ENCODE results near the gene SNRPA.
"Not testable (repeated sequence)": the region's sequence is repeated elsewhere in the genome, so short reads cannot be mapped to it uniquely, and the experiment has no call there.

Gene SNRPA

GRCh38 chr19:40777937-40778705, 27.1 kb downstream of the SNRPA start, which contains the start of gene RAB4B:
Gene RAB4B (plus strand): TSS chr19:40778247. CDS start chr19:40778376, 129 bp downstream.
- peak; percentile 100 for DNase-seq

GRCh38 chr19:40778706-40779284, 27.8 kb downstream of the SNRPA start:
- DNase-seq: no peak

GRCh38 chr19:40780582-40780981, 29.6 kb downstream of the SNRPA start:
- DNase-seq: no peak

- DNase-seq: no peak
Observed at GRCh38 chr19:40781140-40781539, 30.1 kb downstream of the SNRPA start.

- DNase-seq: no peak
Observed at GRCh38 chr19:40783711-40784110, 32.7 kb downstream of the SNRPA start.

GRCh38 chr19:40784146-40784545, 33.1 kb downstream of the SNRPA start:
- not testable (repeated sequence) for DNase-seq

- DNase-seq: no peak
Observed at GRCh38 chr19:40785526-40785925, 34.5 kb downstream of the SNRPA start.

GRCh38 chr19:40786060-40787037, 35.3 kb downstream of the SNRPA start:
- DNase-seq: no peak

GRCh38 chr19:40791349-40791748, 40.3 kb downstream of the SNRPA start:
- no peak for DNase-seq

GRCh38 chr19:40791996-40792395, 41.0 kb downstream of the SNRPA start:
- no peak for DNase-seq

- DNase-seq: no peak
Observed at GRCh38 chr19:40797166-40797962, 46.4 kb downstream of the SNRPA start.

GRCh38 chr19:40797963-40798682, 47.1 kb downstream of the SNRPA start:
- DNase-seq: no peak

- peak; percentile 99 for DNase-seq
Observed at GRCh38 chr19:40798683-40799557, 47.9 kb downstream of the SNRPA start, which contains the start of gene EGLN2. Gene EGLN2 (plus strand): TSS chr19:40799191. CDS start chr19:40800573, 1,382 bp downstream.

GRCh38 chr19:40799558-40800338, 48.7 kb downstream of the SNRPA start:
- DNase-seq: no peak

- no peak for DNase-seq
Observed at GRCh38 chr19:40800339-40800996, 49.5 kb downstream of the SNRPA start.

GRCh38 chr19:40800997-40801377, 50.0 kb downstream of the SNRPA start:
- no peak for DNase-seq

- no peak for DNase-seq
Observed at GRCh38 chr19:40801426-40802299, 50.7 kb downstream of the SNRPA start.
